HG02938 (cell line): ENCODE data around the gene IL13.
"Not testable (repeated sequence)": the region's sequence is repeated elsewhere in the genome, so short reads cannot be mapped to it uniquely, and the experiment has no call there.

Experiments used
- ATAC-seq: cut with Tn5 transposase; IDR thresholded peaks from one replicate; pipeline ENCODE4 v1.9.1; 2021; ENCODE audit warnings: mild to moderate bottlenecking, moderate library complexity; ENCODE audit not compliant: unreplicated experiment

The IL13 gene

DNA sequence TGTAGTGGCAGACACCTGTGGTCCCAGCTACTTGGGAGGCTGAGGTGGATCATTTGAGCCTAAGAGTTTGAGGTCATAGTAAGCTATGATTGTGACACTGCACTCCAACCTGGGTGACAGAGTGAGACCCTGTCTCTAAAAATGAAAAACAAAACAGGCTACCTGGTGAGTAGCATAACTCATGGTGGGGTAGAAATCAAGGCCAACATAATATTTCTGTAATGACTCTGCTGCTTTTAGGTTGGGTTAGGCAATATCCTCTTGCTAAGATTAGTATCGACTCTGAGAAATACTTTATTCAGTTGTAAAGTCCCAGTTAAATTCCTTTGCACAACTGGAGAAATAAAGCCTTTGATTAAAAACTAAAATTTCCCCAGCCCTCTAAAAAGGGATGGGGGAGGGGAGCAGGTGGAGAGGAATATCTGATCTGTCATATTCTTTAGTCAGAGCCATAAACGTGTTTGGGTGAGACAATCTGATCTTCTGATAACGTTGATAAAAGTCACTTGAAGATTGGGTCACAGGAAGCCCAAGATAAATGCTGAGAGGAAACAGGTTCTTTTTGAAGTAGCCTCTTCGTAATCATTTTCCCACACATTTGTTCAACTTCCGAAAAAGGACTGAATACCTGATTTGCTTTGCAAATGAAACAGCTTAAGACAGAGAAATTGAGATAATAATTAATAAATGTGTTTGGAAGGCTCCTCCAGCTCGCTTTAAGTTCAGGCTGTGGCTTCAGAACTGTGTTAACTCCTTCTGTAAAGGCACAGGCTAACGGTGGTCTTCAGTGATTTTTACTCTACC, 30.8 kb downstream of the IL13 start:
- no peak for ATAC-seq

DNA sequence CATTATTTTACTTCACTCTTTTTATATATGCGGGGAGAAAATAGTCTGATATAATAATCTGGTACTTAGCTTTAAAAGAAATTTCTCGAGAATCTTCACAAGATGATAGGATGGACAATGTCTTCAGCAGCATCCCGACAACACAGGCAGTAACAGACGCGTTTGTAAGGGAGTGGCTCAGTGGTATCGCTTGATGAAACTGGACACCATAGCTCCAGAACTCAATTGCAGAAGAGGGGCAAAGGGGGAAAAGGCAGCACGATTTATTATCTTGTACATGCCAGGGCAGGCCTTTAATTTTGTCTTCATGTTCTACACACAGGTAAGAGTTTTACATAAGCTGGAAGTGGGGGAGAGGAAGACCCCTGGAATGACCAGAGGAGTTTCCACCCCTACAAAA, 31.5 kb downstream of the IL13 start:
- ATAC-seq = no peak

DNA sequence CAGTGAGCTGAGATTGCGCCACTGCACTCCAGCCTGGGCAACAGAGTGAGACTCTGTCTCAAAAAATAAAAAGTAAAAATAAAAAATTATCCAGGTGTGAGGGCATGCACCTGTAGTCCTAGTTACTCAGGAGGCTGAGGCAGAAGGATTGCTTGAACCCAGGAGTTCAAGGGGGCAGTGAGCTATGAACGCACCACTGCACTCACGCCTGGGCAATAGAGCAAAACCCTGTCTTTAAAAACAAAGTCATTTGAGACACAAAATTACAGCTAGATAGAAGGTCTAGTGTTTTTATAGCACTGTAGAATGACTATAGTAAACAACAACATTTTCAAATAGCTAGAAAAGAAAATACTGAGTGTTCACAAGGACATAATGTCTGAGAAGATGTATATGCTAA, 32.2 kb downstream of the IL13 start:
- no peak for ATAC-seq

DNA sequence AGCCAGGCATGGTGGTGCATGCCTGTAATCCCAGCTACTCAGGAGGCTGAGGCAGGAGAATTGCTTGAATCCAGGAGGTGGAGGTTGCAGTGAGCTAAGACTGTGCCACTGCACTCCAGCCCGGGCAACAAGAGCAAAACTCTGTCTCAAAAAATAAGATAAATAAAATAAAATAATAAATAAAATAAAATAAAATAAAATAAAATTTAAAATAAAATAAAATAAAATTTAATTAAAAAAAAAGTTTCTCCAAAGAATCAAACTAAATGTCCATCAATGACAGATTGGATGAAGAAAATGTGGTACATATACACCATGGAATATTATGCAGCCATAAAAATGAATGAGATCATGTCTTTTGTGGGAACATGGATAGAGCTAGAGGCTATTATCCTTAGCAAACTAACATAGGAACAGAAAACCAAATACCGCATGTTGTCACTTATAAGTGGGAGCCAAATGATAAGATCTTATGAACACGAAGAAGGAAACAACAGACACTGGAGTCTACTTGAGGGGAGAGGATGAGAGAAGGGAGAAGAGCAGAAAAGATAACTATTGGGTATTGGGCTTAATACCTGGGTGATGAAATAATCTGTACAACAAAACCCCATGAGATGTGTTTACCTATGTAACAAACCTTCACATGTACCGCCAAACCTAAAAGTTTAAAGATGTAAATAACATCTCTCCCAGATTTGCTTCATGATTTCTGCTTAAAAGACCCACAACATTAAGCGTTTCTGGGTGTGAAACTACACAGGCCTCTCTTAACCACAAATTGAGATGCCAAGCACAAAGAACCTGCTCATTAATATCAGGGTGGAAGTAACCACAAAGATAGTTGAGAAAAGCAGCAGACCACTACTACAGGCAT, 34.0 kb downstream of the IL13 start:
- ATAC-seq = not testable (repeated sequence)

DNA sequence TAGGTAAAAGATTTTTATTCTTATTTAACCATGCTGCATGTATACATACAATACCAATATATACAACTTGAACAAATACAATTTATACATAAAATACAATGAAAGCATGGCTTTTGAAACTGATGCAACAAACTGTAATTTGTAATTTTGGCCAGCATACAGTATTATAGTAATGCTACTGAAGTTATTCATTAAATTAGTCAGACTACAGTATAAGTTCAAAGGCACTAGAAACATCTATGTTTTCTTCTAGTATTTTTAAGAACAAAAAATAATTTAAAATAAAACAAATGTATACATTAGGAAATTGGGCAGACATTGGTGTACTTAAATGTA, 34.6 kb downstream of the IL13 start:
- no peak for ATAC-seq

DNA sequence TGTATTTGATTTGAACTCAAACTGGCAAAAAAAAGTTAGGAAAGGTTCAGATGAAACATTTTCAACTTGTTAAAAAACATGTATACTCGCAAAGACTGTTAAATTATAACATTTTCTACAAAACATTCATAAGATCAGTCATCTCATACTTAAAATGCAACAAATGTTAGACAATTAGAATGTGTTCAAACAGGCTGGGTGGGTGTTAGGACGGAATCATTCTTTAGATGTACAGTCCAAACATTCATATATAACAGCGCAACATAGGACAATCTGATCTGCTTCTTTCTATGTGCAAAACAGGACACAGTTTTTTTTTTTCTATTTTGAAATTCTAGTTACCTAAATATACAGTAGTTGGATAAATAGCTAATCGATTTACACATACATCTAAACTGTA, 38.0 kb downstream of the IL13 start:
- no peak for ATAC-seq

DNA sequence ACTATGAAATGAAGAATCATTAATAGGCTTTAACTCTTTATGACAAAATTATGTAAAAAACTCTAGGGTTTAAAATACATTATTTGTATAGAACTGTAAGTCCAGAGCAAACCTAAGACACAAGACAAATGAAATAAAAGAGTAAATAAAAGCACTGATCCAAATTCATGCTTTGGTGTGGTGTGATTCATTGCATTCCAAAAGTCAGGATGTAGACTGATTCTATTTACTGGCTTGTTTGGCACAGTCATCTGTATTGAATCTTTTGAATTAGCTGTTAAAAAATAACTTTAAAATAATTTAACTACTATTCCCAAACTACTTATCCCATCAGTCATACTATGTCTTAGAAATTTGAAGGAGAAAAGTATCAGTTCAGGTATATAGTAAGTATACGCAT, 46.9 kb downstream of the IL13 start:
- no peak for ATAC-seq

DNA sequence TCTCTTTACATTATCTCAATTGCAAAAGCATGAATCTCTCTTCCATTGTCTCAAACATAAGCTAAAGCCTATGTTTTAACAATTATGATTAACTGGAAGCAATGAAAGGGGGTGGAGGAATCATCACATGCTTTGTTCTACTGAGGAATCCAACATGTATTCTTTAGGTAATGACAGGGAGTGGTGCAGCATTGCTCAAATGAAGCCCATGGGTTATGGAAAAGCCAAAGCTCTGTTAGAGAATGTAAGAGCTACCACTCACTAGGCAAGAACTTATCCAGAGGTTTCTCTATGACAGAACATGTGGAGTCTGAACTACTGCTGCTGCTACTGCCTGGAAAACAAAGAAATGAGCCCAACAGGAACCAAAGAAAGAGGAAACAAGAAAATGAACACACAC, 50.7 kb downstream of the IL13 start:
- ATAC-seq = no peak
